Jurkat, Clone E6-1 (cell line): Measurements from ENCODE around the gene SCML1.
"Not testable (repeated sequence)": the region's sequence is repeated elsewhere in the genome, so short reads cannot be mapped to it uniquely, and the experiment has no call there.

ENCODE experiments used
- DNase-seq: peaks from one replicate; pipeline ENCODE4 v3.0.0-alpha.2; 2011; ENCODE audit warnings: low read depth, low spot score
- H3K4me3 ChIP-seq: 2 replicates; pipeline ENCODE4 v1.5.1; 2011; ENCODE audit warnings: mild to moderate bottlenecking, low read length, control low read depth, moderate library complexity

SCML1 gene

DNA sequence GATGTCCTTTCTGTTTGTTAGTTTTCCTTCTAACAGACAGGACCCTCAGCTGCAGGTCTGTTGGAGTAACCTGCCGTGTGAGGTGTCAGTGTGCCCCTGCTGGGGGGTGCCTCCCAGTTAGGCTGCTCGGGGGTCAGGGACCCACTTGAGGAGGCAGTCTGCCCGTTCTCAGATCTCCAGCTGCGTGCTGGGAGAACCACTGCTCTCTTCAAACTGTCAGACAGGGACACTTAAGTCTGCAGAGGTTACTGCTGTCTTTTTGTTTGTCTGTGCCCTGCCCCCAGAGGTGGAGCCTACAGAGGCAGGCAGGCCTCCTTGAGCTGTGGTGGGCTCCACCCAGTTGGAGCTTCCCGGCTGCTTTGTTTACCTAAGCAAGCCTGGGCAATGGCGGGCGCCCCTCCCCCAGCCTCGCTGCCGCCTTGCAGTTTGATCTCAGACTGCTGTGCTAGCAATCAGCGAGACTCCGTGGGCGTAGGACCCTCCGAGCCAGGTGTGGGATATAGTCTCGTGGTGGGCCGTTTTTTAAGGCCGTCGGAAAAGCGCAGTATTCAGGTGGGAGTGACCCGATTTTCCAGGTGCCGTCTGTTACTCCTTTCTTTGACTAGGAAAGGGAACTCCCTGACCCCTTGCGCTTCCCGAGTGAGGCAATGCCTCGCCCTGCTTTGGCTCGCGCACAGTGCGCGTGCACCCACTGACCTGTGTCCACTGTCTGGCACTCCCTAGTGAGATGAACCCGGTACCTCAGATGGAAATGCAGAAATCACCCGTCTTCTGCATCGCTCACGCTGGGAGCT is 49.5 kb downstream of the SCML1 start:
- not testable (repeated sequence) for H3K4me3 ChIP-seq, DNase-seq

GRCh38 chrX:17787557-17787956 is 50.3 kb downstream of the SCML1 start:
- DNase-seq: no peak
- H3K4me3 ChIP-seq: no peak overlapping the region

- H3K4me3 ChIP-seq: no peak overlapping the region
- no peak for DNase-seq
Observed at GRCh38 chrX:17788439-17788838, 51.1 kb downstream of the SCML1 start.

DNA sequence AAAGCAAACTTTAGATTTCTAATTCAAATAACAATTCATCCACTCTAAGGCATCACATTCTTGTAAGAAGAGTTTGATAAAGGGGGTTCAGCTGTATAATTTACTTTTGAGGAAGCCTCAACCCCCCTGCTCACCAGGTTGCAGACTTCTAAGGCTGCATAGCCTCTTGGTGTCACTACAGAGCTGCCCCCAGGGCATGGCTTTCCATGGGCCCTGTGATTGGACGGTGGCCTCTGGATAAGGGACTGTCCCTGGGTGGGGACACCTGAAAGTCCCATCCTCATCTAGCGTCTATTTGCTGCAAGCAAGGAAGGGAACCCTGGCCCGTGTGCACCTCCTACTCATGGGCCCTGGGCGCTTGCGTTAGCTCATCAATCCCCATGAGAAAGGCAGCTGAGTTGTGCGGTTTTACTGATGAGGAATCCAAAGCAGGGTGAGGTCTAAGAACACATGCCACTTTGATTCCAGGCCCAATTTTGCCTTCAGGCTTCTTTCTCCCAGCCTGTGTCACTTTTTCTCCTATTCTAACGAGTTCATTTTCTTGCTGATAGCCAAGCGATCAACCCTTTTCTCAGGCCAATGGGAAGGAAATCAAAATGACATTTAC is 51.8 kb downstream of the SCML1 start:
- no peak overlapping the region for H3K4me3 ChIP-seq
- DNase-seq: no peak

DNA sequence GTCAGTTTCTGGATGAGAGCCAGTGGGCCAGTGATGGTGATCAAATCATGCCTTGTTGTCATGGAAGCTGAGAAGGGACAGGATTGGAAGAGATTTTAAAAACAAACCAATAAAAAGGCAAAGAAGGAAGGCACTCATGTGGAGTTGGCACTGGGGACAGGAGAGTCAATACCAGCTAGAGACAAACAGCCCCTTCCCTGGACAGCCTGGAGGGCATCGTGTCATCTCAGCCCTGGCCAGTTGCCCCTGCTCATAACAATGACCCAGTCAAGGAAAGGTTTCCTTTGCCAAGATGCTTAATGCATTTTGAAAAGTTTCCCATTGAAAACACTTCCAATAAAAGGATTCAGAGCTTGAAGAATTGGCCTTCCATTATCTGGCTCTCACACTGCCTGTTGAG is 55.5 kb downstream of the SCML1 start:
- no peak overlapping the region for H3K4me3 ChIP-seq
- no peak for DNase-seq

DNA sequence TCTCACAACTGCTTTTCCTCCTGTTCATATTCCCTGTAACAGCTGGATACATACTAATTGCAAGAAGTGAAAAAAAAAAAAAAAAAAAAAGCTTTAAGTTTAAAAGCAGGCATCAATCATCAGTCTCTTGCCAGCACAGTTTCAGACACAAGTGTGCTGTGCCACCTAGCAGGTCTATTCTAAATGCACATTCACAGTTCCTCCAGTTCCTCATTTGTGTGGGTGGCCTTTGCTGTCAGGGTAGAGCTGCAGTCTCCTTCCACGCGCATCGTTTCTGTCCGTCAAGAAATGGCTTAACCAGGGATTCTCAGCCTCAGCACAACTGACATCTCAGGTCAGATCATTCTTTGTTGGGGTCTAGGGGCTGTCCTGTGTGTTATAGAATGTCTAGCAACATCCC is 61.6 kb downstream of the SCML1 start:
- DNase-seq: no peak
- H3K4me3 ChIP-seq: no peak overlapping the region

DNA sequence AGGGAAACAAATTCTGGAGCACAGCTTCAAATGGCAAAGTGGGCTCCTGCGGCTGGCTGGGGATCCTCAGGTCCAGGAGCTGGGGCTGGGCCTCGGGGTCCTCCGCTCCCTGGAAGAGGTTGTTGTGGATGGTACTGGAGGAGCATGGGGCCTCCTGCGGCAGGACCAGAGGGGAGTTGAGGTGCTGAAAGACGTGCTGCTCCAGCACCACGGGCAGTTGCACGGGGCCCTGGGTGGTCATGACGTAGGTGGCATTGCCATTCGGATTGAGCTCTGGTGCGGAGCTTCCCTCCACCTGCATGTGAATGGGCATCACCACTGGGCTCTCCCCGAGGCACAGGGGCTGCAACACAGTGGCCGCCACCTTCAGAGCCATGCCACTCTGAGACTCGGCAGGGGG is 64.1 kb downstream of the SCML1 start:
- DNase-seq: no peak

DNA sequence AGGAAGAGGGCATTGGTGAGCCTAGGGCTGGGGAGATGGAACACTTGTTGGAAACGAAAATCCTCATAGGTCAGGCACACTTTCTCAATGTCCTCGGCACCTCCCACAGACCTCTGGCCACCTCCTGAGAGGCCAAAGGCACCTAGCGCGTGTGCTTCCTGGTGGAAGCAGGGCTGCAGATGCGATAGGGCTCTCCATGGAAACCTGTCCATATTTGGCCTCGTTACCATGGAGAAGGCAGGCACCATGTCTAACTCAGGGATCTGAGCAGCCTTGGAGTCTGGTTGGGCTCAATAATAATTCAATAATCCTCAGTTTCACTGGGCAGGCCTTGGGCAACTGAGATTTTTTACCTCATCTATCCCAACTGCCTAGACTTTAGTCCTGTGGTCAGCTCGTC is 65.5 kb downstream of the SCML1 start:
- no peak overlapping the region for H3K4me3 ChIP-seq
- DNase-seq: no peak

More for the DNA sequence above, 64.1 kb downstream of the SCML1 start:
- no peak overlapping the region for H3K4me3 ChIP-seq

DNA sequence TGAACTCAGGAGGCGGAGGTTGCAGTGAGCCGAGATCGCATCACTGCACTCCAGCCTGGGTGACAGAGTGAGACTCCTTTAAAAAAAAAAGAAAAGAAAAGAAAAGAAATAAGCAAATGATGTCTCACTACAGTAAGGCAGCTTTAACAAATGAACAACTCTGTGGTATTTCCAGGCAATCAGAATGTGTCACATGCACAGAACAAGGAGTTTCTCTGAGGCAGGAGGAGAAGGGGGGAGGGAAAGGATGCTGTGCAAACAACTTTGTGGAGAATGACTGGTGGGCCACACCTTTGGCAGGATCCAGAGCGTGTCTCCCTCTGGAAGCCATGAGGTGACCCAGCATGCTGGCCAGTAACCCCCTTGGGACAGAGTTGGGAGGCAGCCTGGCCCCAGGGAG is 66.2 kb downstream of the SCML1 start:
- DNase-seq: no peak
- no peak overlapping the region for H3K4me3 ChIP-seq
